Right hindlimb (tissue), 1 donor: Measurements from ENCODE around the gene ANKMY2.

ENCODE experiments used
- DNase-seq: peaks from one replicate; pipeline ENCODE4 v3.0.0-alpha.2; 2018

ANKMY2 gene

DNA sequence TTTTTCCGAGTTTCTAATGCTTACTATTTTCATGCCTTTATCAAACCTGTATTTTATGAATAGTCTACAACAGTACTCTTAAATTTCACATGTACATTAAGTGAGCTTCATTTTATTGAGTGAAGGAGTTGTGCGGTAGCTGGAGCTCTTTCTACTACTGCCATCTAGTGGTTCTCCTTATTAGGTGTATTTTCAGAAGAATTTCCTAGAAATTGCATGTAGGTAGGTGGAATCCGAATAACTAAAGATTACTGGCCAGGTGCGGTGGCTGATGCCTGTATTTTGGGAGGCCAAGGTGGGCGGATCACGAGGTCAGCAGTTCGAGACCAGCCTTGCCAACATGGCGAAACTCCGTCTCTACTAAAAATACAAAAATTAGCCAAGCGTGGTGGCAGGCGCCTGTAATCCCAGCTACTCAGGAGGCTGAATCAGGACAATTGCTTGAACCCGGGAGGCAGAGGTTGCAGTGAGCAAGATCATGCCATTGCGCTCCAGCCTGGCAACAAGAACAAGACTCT lies 80.6 kb downstream of the ANKMY2 start:
- no peak for DNase-seq

DNA sequence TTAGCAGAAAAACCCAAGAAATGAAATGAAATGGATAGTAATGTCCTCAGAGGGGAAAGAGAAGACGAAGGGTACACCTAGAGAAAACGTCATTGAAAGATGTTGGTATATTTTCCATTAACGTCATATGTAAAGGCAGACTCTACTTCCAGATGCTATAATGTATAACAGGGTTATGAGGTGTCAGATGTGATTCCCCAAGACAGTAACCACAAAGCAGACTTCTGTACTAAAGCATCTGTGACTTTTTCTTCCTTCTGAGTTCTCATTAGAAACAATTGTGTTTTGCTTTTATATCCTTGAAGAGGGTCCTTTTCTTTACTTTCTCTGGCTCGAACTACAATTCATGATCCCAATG lies 81.6 kb downstream of the ANKMY2 start:
- DNase-seq: no peak

- no peak for DNase-seq
Measured at GRCh38 chr7:16563281-16564022, 82.1 kb downstream of the ANKMY2 start.

GRCh38 chr7:16562456-16563220 lies 82.9 kb downstream of the ANKMY2 start:
- DNase-seq: no peak

DNA sequence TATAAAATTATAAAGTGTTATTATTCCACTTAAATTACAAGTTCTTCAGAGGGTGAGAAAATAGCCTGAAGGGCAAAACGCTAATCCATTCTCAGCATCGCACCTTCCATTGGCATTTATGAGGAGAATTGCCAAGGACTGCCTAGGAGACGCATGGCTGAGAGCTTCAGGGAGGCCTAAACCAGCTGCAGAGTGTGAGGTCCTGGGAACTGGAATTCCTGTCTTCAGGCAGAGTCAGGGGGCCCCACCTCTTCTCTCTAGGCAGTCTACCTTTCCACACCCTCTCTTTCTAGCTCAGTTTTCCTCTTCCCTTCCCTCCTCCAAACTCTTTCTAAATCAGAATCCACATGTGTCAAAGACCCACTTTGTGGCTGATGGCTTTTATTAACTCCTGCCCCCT lies 83.6 kb downstream of the ANKMY2 start:
- no peak for DNase-seq

- no peak for DNase-seq
Measured at GRCh38 chr7:16559497-16560179, 85.9 kb downstream of the ANKMY2 start.

- DNase-seq: no peak
Measured at GRCh38 chr7:16558761-16559302, 86.7 kb downstream of the ANKMY2 start.

GRCh38 chr7:16556359-16556758 lies 89.2 kb downstream of the ANKMY2 start:
- no peak for DNase-seq

DNA sequence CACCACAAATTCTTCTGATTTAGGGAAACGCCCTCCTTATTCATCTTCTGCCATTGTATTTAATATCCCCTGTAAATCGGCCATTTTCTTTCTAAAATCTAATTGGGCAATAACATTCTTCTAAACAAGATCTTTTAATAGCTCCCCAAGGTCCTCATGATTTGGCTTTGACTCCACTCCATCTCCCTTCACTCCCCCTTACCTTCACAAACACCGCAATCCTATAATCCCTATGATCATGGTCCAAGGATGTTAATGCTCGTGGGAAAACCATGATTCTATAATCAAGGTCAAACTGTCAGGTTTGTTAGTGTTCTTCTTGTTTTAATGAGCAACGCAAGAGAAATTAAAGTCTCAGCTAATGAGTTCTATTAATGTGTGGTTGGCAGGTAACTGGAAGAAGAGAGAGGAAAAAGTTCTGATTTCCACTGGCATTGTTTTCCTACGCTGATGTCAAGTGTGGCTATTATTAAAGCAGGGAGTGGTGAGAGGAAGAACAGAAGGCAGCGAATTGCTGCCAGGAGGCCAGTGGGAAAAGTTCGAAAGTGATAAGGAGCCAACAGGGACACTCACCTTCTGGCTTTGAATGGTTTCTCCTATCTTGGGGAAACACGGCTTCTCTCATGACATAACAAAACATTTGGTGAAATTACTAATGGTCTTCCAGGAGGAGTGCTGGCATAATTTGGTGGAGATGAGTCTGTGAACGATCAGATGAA lies 90.9 kb downstream of the ANKMY2 start:
- DNase-seq: no peak

DNA sequence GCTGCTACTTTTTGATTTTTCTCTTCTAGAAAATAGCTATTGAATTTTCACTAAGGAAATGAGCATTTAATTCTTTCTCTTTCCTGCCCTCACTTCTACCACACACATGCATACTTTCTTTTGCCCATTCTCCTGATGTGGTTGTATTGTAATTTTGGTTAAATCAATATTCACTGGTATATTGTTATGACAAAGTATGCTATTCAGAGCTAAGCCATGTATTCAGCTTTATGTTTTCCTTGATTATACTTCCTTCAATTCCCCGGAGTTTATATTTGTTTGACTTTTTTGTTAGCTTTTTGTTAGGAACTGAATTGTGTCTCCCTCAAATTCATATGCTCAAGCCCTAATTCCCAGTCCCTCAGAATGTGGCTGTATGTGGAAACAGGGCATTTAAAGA lies 94.9 kb downstream of the ANKMY2 start:
- DNase-seq: no peak
